ENCODE measurements around the gene IL4R. TPM values are rescaled to one million over a fixed set of nuclear protein-coding genes. Genes with fewer than 3 reads are reported as not detected.

Gene IL4R
- total and polyA plus RNA-seq, 2 of the 13 experiments (the other 11 are each of a cell fraction or from before 2014, with no cell fraction given), result 15.9 to 49.6 TPM

DNA sequence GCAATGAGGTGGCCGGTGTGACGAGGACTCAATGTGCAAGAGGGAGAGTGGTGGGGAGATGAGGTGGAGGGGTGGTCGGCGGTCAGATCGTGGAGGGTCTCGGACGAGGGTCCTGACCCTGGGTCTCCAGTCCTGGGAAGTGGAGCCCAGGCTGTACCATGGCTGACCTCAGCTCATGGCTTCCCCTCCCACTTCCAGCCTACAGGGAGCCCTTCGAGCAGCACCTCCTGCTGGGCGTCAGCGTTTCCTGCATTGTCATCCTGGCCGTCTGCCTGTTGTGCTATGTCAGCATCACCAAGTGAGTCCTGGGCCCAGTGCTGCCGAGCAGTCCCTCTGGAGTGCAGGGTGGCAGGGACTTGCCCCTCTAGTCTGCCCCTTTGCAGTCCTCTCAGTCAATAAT lies 41.8 kb downstream of the IL4R start (continued):
- no peak for TF ChIP-seq ARID2 (CRISPR knock-in tag; IDR thresholded peaks at IDR 0.05; ENCODE audit: borderline replicate concordance)
- TF ChIP-seq, protein P1, sequence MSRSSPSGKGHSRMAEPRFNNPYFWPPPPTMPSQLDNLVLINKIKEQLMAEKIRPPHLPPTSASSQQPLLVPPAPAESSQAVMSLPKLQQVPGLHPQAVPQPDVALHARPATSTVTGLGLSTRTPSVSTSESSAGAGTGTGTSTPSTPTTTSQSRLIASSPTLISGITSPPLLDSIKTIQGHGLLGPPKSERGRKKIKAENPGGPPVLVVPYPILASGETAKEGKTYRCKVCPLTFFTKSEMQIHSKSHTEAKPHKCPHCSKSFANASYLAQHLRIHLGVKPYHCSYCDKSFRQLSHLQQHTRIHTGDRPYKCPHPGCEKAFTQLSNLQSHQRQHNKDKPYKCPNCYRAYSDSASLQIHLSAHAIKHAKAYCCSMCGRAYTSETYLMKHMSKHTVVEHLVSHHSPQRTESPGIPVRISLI (CRISPR knock-in tag; IDR thresholded peaks at IDR 0.05; ENCODE audit: borderline replicate concordance), result 0 out of 2 replicates have a peak, but pooled peaks have one; percentile 22
- no peak for TF ChIP-seq MTF1 (CRISPR knock-in tag; IDR thresholded peaks at IDR 0.05)
- TF ChIP-seq ZNF343 (CRISPR knock-in tag; IDR thresholded peaks at IDR 0.05), result no peak
- no peak for TF ChIP-seq SP1 (IDR thresholded peaks at IDR 0.05)
- TF ChIP-seq SP1 (CRISPR knock-in tag; IDR thresholded peaks at IDR 0.05), result no peak
- TF ChIP-seq UBTF (CRISPR knock-in tag; IDR thresholded peaks at IDR 0.05), result 0 out of 2 replicates have a peak, but pooled peaks have one; percentile 17
- TF ChIP-seq CHD4 (IDR thresholded peaks at IDR 0.05; ENCODE audit: borderline replicate concordance, low read length), result no peak

DNA sequence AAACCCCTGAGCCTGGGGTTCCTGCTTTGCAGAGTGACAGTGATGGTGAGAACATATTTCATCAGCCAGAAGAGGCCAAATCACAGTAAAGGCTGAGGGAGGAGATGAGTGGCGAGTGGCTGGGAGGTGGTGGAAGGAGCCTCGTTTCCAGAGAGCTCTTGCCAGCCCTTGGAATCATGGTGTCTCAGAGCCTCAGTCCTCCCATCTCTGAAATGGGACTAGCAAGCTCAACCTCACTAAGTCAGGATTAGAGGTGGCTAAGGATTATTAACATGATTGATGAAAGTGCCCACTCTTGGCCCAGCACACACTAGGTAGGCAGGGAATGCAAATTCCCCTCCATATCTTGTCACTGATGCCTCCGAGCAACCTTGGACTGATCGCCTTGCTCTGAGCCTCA lies 43.0 kb downstream of the IL4R start:
- peaks cover 35 to 55% of the 10 kb centered on the region in 2 experiments for H3K36me3 ChIP-seq (replicated peaks in 1 of 2; ENCODE audit: control insufficient read depth in 1 of 2, insufficient read depth in 2 of 2, low read length in 2 of 2)
- no peaks in the 10 kb centered on the region for H4K20me1 ChIP-seq (ENCODE audit: insufficient read depth, low read length)
- POLR2A ChIA-PET, result no interaction called here
- no TSS peak for BruUV-seq (replicated peaks)
- CTCF ChIA-PET (ENCODE audit: low intra/inter-chr PET ratio, low total read pairs), result no interaction called here
- no peak overlapping the region for H3K9ac ChIP-seq (ENCODE audit: insufficient read depth, low read depth, low read length)
- in situ Hi-C loops (cut with HindIII; ENCODE audit: extremely low pct_ligation_motif_present, low pct_unique_long_range_greater_than_20kb), result no loop called here
- DNase-seq (ENCODE audit: low spot score) (no peak), ATAC-seq (no peak), FAIRE-seq (no peak)
- H3K79me2 ChIP-seq (ENCODE audit: insufficient read depth, low read length), result no peaks in the 10 kb centered on the region
- H3K4me3 ChIP-seq (replicated peaks in 1 of 3; ENCODE audit: insufficient read depth in 1 of 3, low read depth in 2 of 3, low read length in 3 of 3), result no peak overlapping the region
- H3K9me3 ChIP-seq (ENCODE audit: low read length), result no peaks in the 10 kb centered on the region
- intact Hi-C loops (cut with micrococcal nuclease; ENCODE audit: unreplicated experiment), result no loop called here
- no peak overlapping the region for H3K4me2 ChIP-seq (ENCODE audit: low read depth, low read length)
- no peak overlapping the region for H3K27ac ChIP-seq (ENCODE audit: extremely low read length, insufficient read depth, low read length)
- 94% methylated on average over 4 of the region's 4 CpGs for WGBS (ENCODE audit: low lambda C conversion rate)
- H3K4me1 ChIP-seq (ENCODE audit: insufficient read depth, low read length), result no peaks in the 10 kb centered on the region
- H3K27me3 ChIP-seq (ENCODE audit: control insufficient read depth in 1 of 2, insufficient read depth in 2 of 2, low read length in 2 of 2), result no peaks in the 10 kb centered on the region
- no peak overlapping the region for H2AFZ ChIP-seq (ENCODE audit: low read length)
- TF ChIP-seq ZNF292 (CRISPR knock-in tag; IDR thresholded peaks at IDR 0.05; ENCODE audit: borderline replicate concordance, low read depth), result no peak
- peak; percentile 39; the same call in 1 of the 2 replicates for TF ChIP-seq ZMYM3 (CRISPR knock-in tag; IDR thresholded peaks at IDR 0.05)
- no peak for TF ChIP-seq JUND (CRISPR knock-in tag; IDR thresholded peaks at IDR 0.05)
- TF ChIP-seq ZNF629 (CRISPR knock-in tag; conservative IDR thresholded peaks at IDR 0.05), result peak; percentile 81
- no peak for TF ChIP-seq MTA3 (CRISPR knock-in tag; IDR thresholded peaks at IDR 0.05)

Data from HepG2 (cell line).